OCI-LY3 (cell line): ENCODE data around the gene XXYLT1.

Experiments
- H2AFZ ChIP-seq: fragments of 200-600, 300-600 bp; shearing (Covaris generic); 2 replicates; pipeline ENCODE4 v1.6.0; 2014; ENCODE audit warnings: antibody characterized with exemption, low read depth, low read length
- H3K27ac ChIP-seq: fragments of 200-600, 300-600 bp; sonication (generic); 2 replicates; pipeline ENCODE4 v1.5.1; 2014; ENCODE audit warnings: mild to moderate bottlenecking, low read length, moderate library complexity, mixed read lengths
- H3K27me3 ChIP-seq: fragments of 200-600, 300-600 bp; sonication (generic); 2 replicates; pipeline ENCODE4 v1.6.1; 2014; ENCODE audit warnings: low read depth, low read length, mixed read lengths
- H3K36me3 ChIP-seq: fragments of 200-600, 300-600 bp; sonication (generic); replicated peaks from 2 replicates; pipeline ENCODE3; 2014; ENCODE audit warnings: low read depth, low read length, mixed read lengths
- H3K4me1 ChIP-seq: fragments of 300-600, 200-600 bp; sonication (generic); 2 replicates; pipeline ENCODE4 v1.6.1; 2014; ENCODE audit warnings: low read length, mixed read lengths
- H3K4me2 ChIP-seq: fragments of 200-600, 300-600 bp; sonication (generic); 2 replicates; pipeline ENCODE4 v1.6.1; 2014; ENCODE audit warnings: low read length, mixed read lengths
- H3K4me3 ChIP-seq: fragments of 300-600, 200-600 bp; sonication (generic); 2 replicates; pipeline ENCODE4 v1.5.1; 2014; ENCODE audit warnings: antibody characterized with exemption, mild to moderate bottlenecking, low read length, moderate library complexity
- H3K79me2 ChIP-seq: fragments of 300-600, 200-600 bp; shearing (Covaris generic); 2 replicates; pipeline ENCODE4 v1.6.1; 2014; ENCODE audit warnings: mild to moderate bottlenecking, low read length, mixed read lengths
- H3K9ac ChIP-seq: fragments of 300-600, 200-600 bp; shearing (Covaris generic); 2 replicates; pipeline ENCODE4 v1.6.0; 2014; ENCODE audit warnings: mild to moderate bottlenecking, low read length, moderate library complexity
- H3K9me3 ChIP-seq: fragments of 200-600, 300-600 bp; shearing (Covaris generic); 2 replicates; pipeline ENCODE4 v1.6.1; 2014; ENCODE audit warnings: low read length, mixed read lengths; ENCODE audit not compliant: insufficient read depth
- H4K20me1 ChIP-seq: fragments of 200-600, 300-600 bp; sonication (generic); 2 replicates; pipeline ENCODE4 v1.6.1; 2016; ENCODE audit warnings: low read length, mixed read lengths; ENCODE audit not compliant: insufficient read depth
- CTCF ChIP-seq: fragments of 200-600, 300-600 bp; sonication (generic); IDR thresholded peaks from 2 replicates; pipeline ENCODE4 v1.5.1; 2014; ENCODE audit warnings: antibody characterized with exemption, low read length, low read depth
- EZH2phosphoT487 ChIP-seq: fragments of 200-600 bp; shearing (Covaris generic); IDR thresholded peaks from 2 replicates; pipeline ENCODE4 v1.6.1; 2018; ENCODE audit warnings: antibody characterized with exemption, mixed run types, low read depth

The XXYLT1 gene

GRCh38 chr3:195078891-195079440 is 192.0 kb downstream of the XXYLT1 start:
- Histone ChIP-seq H3K4me3 (no peak overlapping the region), H3K9ac (no peak overlapping the region), H4K20me1 (no peaks in the 10 kb centered on the region), H3K36me3 (no peaks in the 10 kb centered on the region), H2AFZ (no peak overlapping the region), H3K27ac (no peak overlapping the region), H3K4me1 (peaks cover 8% of the 10 kb centered on the region), H3K79me2 (no peaks in the 10 kb centered on the region), H3K27me3 (no peaks in the 10 kb centered on the region), H3K9me3 (no peaks in the 10 kb centered on the region), H3K4me2 (no peak overlapping the region)
- TF ChIP-seq CTCF, result no peak
- no peak for TF ChIP-seq EZH2phosphoT487

GRCh38 chr3:195077611-195078540 is 193.1 kb downstream of the XXYLT1 start:
- Histone ChIP-seq H3K4me3 (no peak overlapping the region), H3K36me3 (no peaks in the 10 kb centered on the region), H3K9me3 (no peaks in the 10 kb centered on the region), H3K9ac (no peak overlapping the region), H4K20me1 (no peaks in the 10 kb centered on the region), H3K27me3 (no peaks in the 10 kb centered on the region), H2AFZ (no peak overlapping the region), H3K27ac (no peak overlapping the region), H3K79me2 (no peaks in the 10 kb centered on the region), H3K4me2 (no peak overlapping the region), H3K4me1 (peaks cover 8% of the 10 kb centered on the region)
- TF ChIP-seq EZH2phosphoT487 (no peak), CTCF (no peak)

GRCh38 chr3:195076981-195077610 is 193.9 kb downstream of the XXYLT1 start:
- H3K9me3 ChIP-seq, result no peaks in the 10 kb centered on the region
- no peak overlapping the region for H3K4me2 ChIP-seq
- H3K36me3 ChIP-seq, result no peaks in the 10 kb centered on the region
- H3K79me2 ChIP-seq, result no peaks in the 10 kb centered on the region
- no peak for TF ChIP-seq EZH2phosphoT487
- no peaks in the 10 kb centered on the region for H3K27me3 ChIP-seq
- no peak overlapping the region for H3K27ac ChIP-seq
- H3K4me1 ChIP-seq, result peaks cover 8% of the 10 kb centered on the region
- H2AFZ ChIP-seq, result no peak overlapping the region
- H3K4me3 ChIP-seq, result no peak overlapping the region
- H3K9ac ChIP-seq, result no peak overlapping the region
- H4K20me1 ChIP-seq, result no peaks in the 10 kb centered on the region

GRCh38 chr3:195075941-195076875 is 194.8 kb downstream of the XXYLT1 start:
- H3K27ac ChIP-seq, result no peak overlapping the region
- H3K4me1 ChIP-seq, result peaks cover 8% of the 10 kb centered on the region
- TF ChIP-seq CTCF (no peak), EZH2phosphoT487 (no peak)
- no peak overlapping the region for H3K4me2 ChIP-seq
- no peak overlapping the region for H2AFZ ChIP-seq
- no peaks in the 10 kb centered on the region for H3K27me3 ChIP-seq
- no peaks in the 10 kb centered on the region for H4K20me1 ChIP-seq
- no peak overlapping the region for H3K4me3 ChIP-seq
- H3K79me2 ChIP-seq, result no peaks in the 10 kb centered on the region
- no peaks in the 10 kb centered on the region for H3K9me3 ChIP-seq
- H3K36me3 ChIP-seq, result no peaks in the 10 kb centered on the region
- H3K9ac ChIP-seq, result no peak overlapping the region
